ENCODE results near the gene SLC66A2.

SLC66A2 gene

GRCh38 chr18:79905993-79906392 is 45.5 kb downstream of the SLC66A2 start:
- H3K4me2 ChIP-seq (ENCODE audit: low read depth, low read length, poor library complexity, severe bottlenecking): no peak overlapping the region
- no peak overlapping the region for H3K4me3 ChIP-seq (ENCODE audit: low read length, poor library complexity, severe bottlenecking)
- no peaks in the 10 kb centered on the region for H3K9me3 ChIP-seq (ENCODE audit: insufficient read depth, low read depth, low read length)
- TF ChIP-seq CTCF (conservative IDR thresholded peaks at IDR 0.05; ENCODE audit: low read length) (no peak), EZH2phosphoT487 (IDR thresholded peaks at IDR 0.05; ENCODE audit: borderline replicate concordance) (no peak)
- no peaks in the 10 kb centered on the region for H3K27me3 ChIP-seq (ENCODE audit: insufficient read depth, low read length, poor library complexity, severe bottlenecking)
- H3K36me3 ChIP-seq (ENCODE audit: insufficient read depth, low read length): no peaks in the 10 kb centered on the region; the same call in 1 of the 2 replicates
- H4K20me1 ChIP-seq (ENCODE audit: insufficient read depth, low read length, poor library complexity, severe bottlenecking): no peaks in the 10 kb centered on the region
- H3F3A ChIP-seq (ENCODE audit: low read depth): no peaks in the 10 kb centered on the region
- H2AFZ ChIP-seq (ENCODE audit: low read length): no peak overlapping the region
- no peaks in the 10 kb centered on the region for H3K9me2 ChIP-seq (replicated peaks; ENCODE audit: low read depth, low read length)
- no peaks in the 10 kb centered on the region for H3K4me1 ChIP-seq (ENCODE audit: insufficient read depth, low read length, poor library complexity, severe bottlenecking)
- no peak overlapping the region for H3K9ac ChIP-seq (ENCODE audit: low read depth, low read length, poor library complexity, severe bottlenecking)
- H3K79me2 ChIP-seq (ENCODE audit: insufficient read depth, low read length): no peaks in the 10 kb centered on the region

- Histone ChIP-seq H3F3A (ENCODE audit: low read depth) (no peaks in the 10 kb centered on the region), H3K27me3 (ENCODE audit: insufficient read depth, low read length, poor library complexity, severe bottlenecking) (no peaks in the 10 kb centered on the region), H3K36me3 (ENCODE audit: insufficient read depth, low read length) (no peaks in the 10 kb centered on the region; the same call in 1 of the 2 replicates), H3K79me2 (ENCODE audit: insufficient read depth, low read length) (no peaks in the 10 kb centered on the region), H3K9me2 (replicated peaks; ENCODE audit: low read depth, low read length) (no peaks in the 10 kb centered on the region), H3K4me2 (ENCODE audit: low read depth, low read length, poor library complexity, severe bottlenecking) (no peak overlapping the region), H4K20me1 (ENCODE audit: insufficient read depth, low read length, poor library complexity, severe bottlenecking) (no peaks in the 10 kb centered on the region), H3K9ac (ENCODE audit: low read depth, low read length, poor library complexity, severe bottlenecking) (no peak overlapping the region), H3K4me1 (ENCODE audit: insufficient read depth, low read length, poor library complexity, severe bottlenecking) (no peaks in the 10 kb centered on the region), H2AFZ (ENCODE audit: low read length) (no peak overlapping the region), H3K9me3 (ENCODE audit: insufficient read depth, low read depth, low read length) (no peaks in the 10 kb centered on the region), H3K4me3 (ENCODE audit: low read length, poor library complexity, severe bottlenecking) (no peak overlapping the region)
- TF ChIP-seq CTCF (conservative IDR thresholded peaks at IDR 0.05; ENCODE audit: low read length) (no peak), EZH2phosphoT487 (IDR thresholded peaks at IDR 0.05; ENCODE audit: borderline replicate concordance) (no peak)
Measured at GRCh38 chr18:79905389-79905911, 46.0 kb downstream of the SLC66A2 start.

GRCh38 chr18:79904357-79905147 is 46.9 kb downstream of the SLC66A2 start:
- H4K20me1 ChIP-seq (ENCODE audit: insufficient read depth, low read length, poor library complexity, severe bottlenecking): no peaks in the 10 kb centered on the region
- H3K36me3 ChIP-seq (ENCODE audit: insufficient read depth, low read length): no peaks in the 10 kb centered on the region; the same call in 1 of the 2 replicates
- H3F3A ChIP-seq (ENCODE audit: low read depth): no peaks in the 10 kb centered on the region
- H3K4me3 ChIP-seq (ENCODE audit: low read length, poor library complexity, severe bottlenecking): no peak overlapping the region
- no peak overlapping the region for H3K4me2 ChIP-seq (ENCODE audit: low read depth, low read length, poor library complexity, severe bottlenecking)
- no peaks in the 10 kb centered on the region for H3K79me2 ChIP-seq (ENCODE audit: insufficient read depth, low read length)
- no peak overlapping the region for H2AFZ ChIP-seq (ENCODE audit: low read length)
- no peak overlapping the region for H3K9ac ChIP-seq (ENCODE audit: low read depth, low read length, poor library complexity, severe bottlenecking)
- no peaks in the 10 kb centered on the region for H3K4me1 ChIP-seq (ENCODE audit: insufficient read depth, low read length, poor library complexity, severe bottlenecking)
- no peaks in the 10 kb centered on the region for H3K27me3 ChIP-seq (ENCODE audit: insufficient read depth, low read length, poor library complexity, severe bottlenecking)
- H3K9me2 ChIP-seq (replicated peaks; ENCODE audit: low read depth, low read length): no peaks in the 10 kb centered on the region
- no peaks in the 10 kb centered on the region for H3K9me3 ChIP-seq (ENCODE audit: insufficient read depth, low read depth, low read length)
- no peak for TF ChIP-seq EZH2phosphoT487 (IDR thresholded peaks at IDR 0.05; ENCODE audit: borderline replicate concordance)
- no peak for TF ChIP-seq CTCF (conservative IDR thresholded peaks at IDR 0.05; ENCODE audit: low read length)
